Naive thymus-derived CD8-positive, alpha-beta T cell (primary cell): Measurements from ENCODE around the gene ARL2BP. TPM values are rescaled to one million over a fixed set of nuclear protein-coding genes. Genes with fewer than 3 reads are reported as not detected.

ENCODE experiments used
- ATAC-seq, 2 donors: fragments of 150-1000 bp; cut with Tn5 transposase in 1 of 2; sonication (Bioruptor Pico), chemical (Tn5 transposase) in 1 of 2; 1 replicate in 1 of 2; 2 replicates in 1 of 2; pipeline ENCODE4 v1.10.0; 2021; ENCODE audit warnings: mild to moderate bottlenecking in 2 of 2, moderate library complexity in 2 of 2
- POLR2A ChIA-PET: fragments of 350-600 bp; sonication (Branson Sonifier 250); formaldehyde crosslinking; loops from one replicate; lab custom pipeline; 2021; ENCODE audit warnings: antibody characterized with exemption; lab: Charles Lee
- DNase-seq, 10 donors: peaks; one replicate each; pipeline versions ENCODE4 v3.0.0 to v3.0.0-alpha.2; 2020 to 2022
- H3K27ac Mint-ChIP-seq, 10 donors: one replicate each; pipeline ENCODE4 v1.8.0; 2020 to 2022; ENCODE audit warnings: mild to moderate bottlenecking in 10 of 10, mixed read lengths in 10 of 10, moderate library complexity in 4 of 10, inconsistent platforms in 1 of 10
- H3K27me3 Mint-ChIP-seq, 5 donors: one replicate each; pipeline ENCODE4 v1.8.0; 2021 to 2022; ENCODE audit warnings: mixed read lengths in 5 of 5
- H3K36me3 Mint-ChIP-seq, 3 donors: one replicate each; pipeline ENCODE4 v1.8.0; 2020 to 2022; ENCODE audit warnings: mixed read lengths in 3 of 3, mild to moderate bottlenecking in 2 of 3, inconsistent platforms in 1 of 3
- H3K4me1 Mint-ChIP-seq, 4 donors: one replicate each; pipeline ENCODE4 v1.8.0; 2021 to 2022; ENCODE audit warnings: mixed read lengths in 4 of 4
- H3K4me3 Mint-ChIP-seq, 10 donors: one replicate each; pipeline ENCODE4 v1.8.0; 2020 to 2022; ENCODE audit warnings: mild to moderate bottlenecking in 10 of 10, mixed read lengths in 10 of 10, moderate library complexity in 6 of 10, inconsistent platforms in 1 of 10
- H3K9me3 Mint-ChIP-seq, 9 donors: one replicate each; pipeline ENCODE4 v1.8.0; 2020 to 2022; ENCODE audit warnings: mixed read lengths in 9 of 9, mild to moderate bottlenecking in 3 of 9, inconsistent platforms in 1 of 9, moderate library complexity in 1 of 9
- polyA plus RNA-seq, 3 donors: library from polyadenylated mRNA; unstranded; fragments of 300-500 nt; fragmentation: Illumina TruSeq; gene quantifications; one replicate each; pipeline ENCODE4 v1.2.3, GENCODE V29; 2021
- total RNA-seq, 8 experiments: library from RNA in 2 of 8; stranded (reverse) in 2 of 8; gene quantifications; one replicate each; pipeline ENCODE4 v1.2.3 and lab custom pipeline; 2021 to 2026

The ARL2BP gene
- total and polyA plus RNA-seq, 5 experiments from 2014 or later, result 58.0 to 154 (median 148) TPM

GRCh38 chr16:57239107-57239506, 6.0 kb upstream of the ARL2BP start:
- Mint-ChIP-seq H3K9me3 (no peaks in the 10 kb centered on the region), H3K27me3 (no peaks in the 10 kb centered on the region), H3K4me1 (peaks cover under 1 to 26% (median 4%) of the 10 kb centered on the region in 4 donors), H3K4me3 (no peak overlapping the region), H3K36me3 (peaks cover 3 to 45% (median 24%) of the 10 kb centered on the region in 3 donors), H3K27ac (peak overlapping the region in 3 of 10 donors; percentile 4 to 22 (median 8))
- ATAC-seq, result no peak
- DNase-seq, result no peak
- POLR2A ChIA-PET, result interaction anchor here (0.6 kb wide), 1 partner anchor 9 kb away, joined by 5 read pairs; no protein-coding TSS in a partner anchor

GRCh38 chr16:57240851-57241250, 4.2 kb upstream of the ARL2BP start:
- POLR2A ChIA-PET, result no interaction called here
- Mint-ChIP-seq H3K36me3 (peaks cover 0 to 29% (median 13%) of the 10 kb centered on the region in 3 donors), H3K4me3 (no peak overlapping the region), H3K9me3 (no peaks in the 10 kb centered on the region), H3K27me3 (no peaks in the 10 kb centered on the region), H3K27ac (peak overlapping the region; percentile 2 to 60 (median 45)), H3K4me1 (peaks cover 9 to 26% (median 14%) of the 10 kb centered on the region in 4 donors)
- DNase-seq (no peak), ATAC-seq (no peak)

- Mint-ChIP-seq H3K27ac (peak overlapping the region in 2 of 10 donors; percentile 15 to 44), H3K4me3 (peak overlapping the region in 3 of 10 donors; percentile 10 to 37 (median 19)), H3K9me3 (no peaks in the 10 kb centered on the region), H3K27me3 (no peaks in the 10 kb centered on the region), H3K36me3 (peaks cover 0 to 29% (median 7%) of the 10 kb centered on the region in 3 donors), H3K4me1 (peaks cover 11 to 31% (median 20%) of the 10 kb centered on the region in 4 donors)
- DNase-seq (no peak), ATAC-seq (no peak)
- POLR2A ChIA-PET, result no interaction called here
These were observed 2.4 kb upstream of the ARL2BP start for GRCh38 chr16:57242650-57243049.

- no peaks in the 10 kb centered on the region for H3K27me3 Mint-ChIP-seq
These were observed 644 bp upstream of the ARL2BP start for GRCh38 chr16:57244463-57244766.

GRCh38 chr16:57245472-57246113, 534 bp downstream of the ARL2BP start:
- Mint-ChIP-seq H3K36me3 (peaks cover 0 to 35% (median 14%) of the 10 kb centered on the region in 3 donors), H3K9me3 (no peaks in the 10 kb centered on the region), H3K27ac (peak overlapping the region in 9 of 10 donors; percentile 57 to 96 (median 77)), H3K27me3 (no peaks in the 10 kb centered on the region), H3K4me1 (peaks cover 11 to 31% (median 21%) of the 10 kb centered on the region in 4 donors), H3K4me3 (peak overlapping the region; percentile 79 to 96 (median 84))
- DNase-seq, result peak in 1 of 10 donors; percentile 18
- ATAC-seq, result peak; percentile 7 to 13
- POLR2A ChIA-PET, result interaction anchor here (0.5 to 3.7 kb wide), 17 partner anchors 10 to 1051 kb away, joined by 3 to 24 read pairs (median 4); partner anchors contain the start of genes CIAPIN1, PSME3IP1 and RSPRY1

More at GRCh38 chr16:57244463-57244766, 644 bp upstream of the ARL2BP start:
- H3K27ac Mint-ChIP-seq, result peak overlapping the region; percentile 93 to 97 (median 96)
- peaks cover 11 to 33% (median 21%) of the 10 kb centered on the region in 4 donors for H3K4me1 Mint-ChIP-seq
- ATAC-seq, result no peak
- no peak for DNase-seq
- POLR2A ChIA-PET, result interaction anchor here (0.7 to 3.7 kb wide), 6 partner anchors 9 to 174 kb away, joined by 3 to 24 read pairs (median 10); no protein-coding TSS in a partner anchor
- H3K9me3 Mint-ChIP-seq, result no peaks in the 10 kb centered on the region
- H3K36me3 Mint-ChIP-seq, result peaks cover 0 to 30% (median 6%) of the 10 kb centered on the region in 3 donors
- H3K4me3 Mint-ChIP-seq, result peak overlapping the region; percentile 87 to 96 (median 94)

DNA sequence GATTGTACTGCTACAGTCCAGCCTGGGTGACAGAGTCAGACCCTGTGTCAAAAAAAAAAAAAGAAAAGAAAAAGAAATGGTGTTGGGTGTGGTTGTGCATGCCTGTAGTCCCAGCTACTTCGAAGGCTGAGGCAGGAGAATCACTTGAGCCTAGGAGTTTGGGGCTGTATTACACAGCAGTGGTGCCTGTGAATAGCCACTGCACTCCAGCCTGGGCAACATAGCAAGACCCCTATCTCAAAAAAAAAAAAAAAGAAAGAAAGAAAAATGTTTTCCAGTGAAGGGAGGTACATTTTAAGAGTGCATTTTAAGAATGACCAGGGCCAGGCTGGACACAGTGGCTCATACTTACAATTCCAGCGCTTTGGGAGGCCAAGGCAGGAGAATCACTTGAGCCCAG, 6.3 kb downstream of the ARL2BP start:
- Mint-ChIP-seq H3K9me3 (no peaks in the 10 kb centered on the region), H3K36me3 (peaks cover 10 to 72% (median 32%) of the 10 kb centered on the region in 3 donors), H3K4me3 (no peak overlapping the region), H3K27ac (peak overlapping the region in 1 of 10 donors; percentile 49), H3K4me1 (peaks cover 0 to 6% (median 3%) of the 10 kb centered on the region in 4 donors), H3K27me3 (no peaks in the 10 kb centered on the region)
- DNase-seq (no peak), ATAC-seq (no peak)
- POLR2A ChIA-PET, result interaction anchor here (1.0 to 1.2 kb wide), 2 partner anchors 8 to 15 kb away, joined by 3 to 13 read pairs; no protein-coding TSS in a partner anchor

DNA sequence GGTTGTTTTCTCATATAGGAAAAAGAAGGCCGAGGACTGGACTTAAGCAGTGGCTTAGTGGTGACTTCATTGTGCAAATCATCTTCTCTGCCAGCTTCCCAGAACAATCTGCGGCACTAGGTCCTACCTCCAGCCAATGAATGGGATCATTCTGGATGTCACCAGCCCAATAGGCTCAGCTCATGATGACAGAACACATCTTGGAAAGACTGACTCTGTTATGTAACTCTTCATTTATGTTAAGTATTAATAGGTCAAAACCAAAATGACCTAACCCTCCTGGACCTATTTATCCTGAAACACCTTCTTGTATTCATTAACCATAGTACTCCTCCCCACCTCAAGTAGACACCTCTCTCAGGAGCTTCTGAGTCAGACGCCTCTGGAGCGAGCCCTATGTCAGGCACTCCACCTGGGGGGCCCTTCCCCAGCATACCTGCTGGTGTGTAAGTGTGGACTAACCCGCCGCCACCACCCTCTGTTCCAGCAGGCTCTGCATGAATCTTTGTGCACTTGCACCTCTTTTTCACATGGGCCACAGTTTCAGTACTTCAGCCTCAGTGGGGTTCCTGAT, 7.2 kb downstream of the ARL2BP start:
- DNase-seq (no peak), ATAC-seq (no peak)
- Mint-ChIP-seq H3K27ac (peak overlapping the region in 3 of 10 donors; percentile 2 to 80 (median 67)), H3K4me3 (no peak overlapping the region), H3K4me1 (peaks cover 0 to 2% (median 2%) of the 10 kb centered on the region in 4 donors), H3K9me3 (no peaks in the 10 kb centered on the region), H3K27me3 (no peaks in the 10 kb centered on the region), H3K36me3 (peaks cover 10 to 75% (median 32%) of the 10 kb centered on the region in 3 donors)
- POLR2A ChIA-PET, result interaction anchor here (1.0 to 1.3 kb wide), 2 partner anchors 9 to 12 kb away, joined by 3 to 4 read pairs; no protein-coding TSS in a partner anchor

DNA sequence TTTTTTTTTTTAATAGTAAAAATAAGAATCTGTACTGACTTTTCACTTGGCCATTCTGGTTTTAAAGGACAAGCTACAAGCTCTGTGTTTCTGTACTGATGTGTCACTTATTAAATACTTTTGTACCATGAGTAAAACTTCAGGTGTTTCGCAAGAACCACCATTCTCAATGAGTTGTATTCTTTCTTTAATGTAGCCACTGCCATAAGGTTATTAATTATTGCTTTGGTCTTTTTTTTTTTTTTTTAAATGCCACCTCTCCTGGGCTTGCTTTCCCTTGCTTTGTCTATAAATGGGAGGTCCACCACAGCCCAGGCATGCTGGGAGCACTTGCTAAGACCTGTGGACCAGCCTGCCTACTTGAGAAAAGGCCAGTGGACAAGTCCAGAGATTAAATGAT, 8.4 kb downstream of the ARL2BP start:
- Mint-ChIP-seq H3K4me1 (peaks cover 0 to 3% (median 2%) of the 10 kb centered on the region in 4 donors), H3K4me3 (no peak overlapping the region), H3K27ac (no peak overlapping the region), H3K27me3 (no peaks in the 10 kb centered on the region), H3K36me3 (peaks cover 10 to 67% (median 30%) of the 10 kb centered on the region in 3 donors), H3K9me3 (no peaks in the 10 kb centered on the region)
- POLR2A ChIA-PET, result interaction anchor here (0.5 to 1.3 kb wide), 2 partner anchors 11 to 41 kb away, joined by 4 read pairs; no protein-coding TSS in a partner anchor
- DNase-seq (no peak), ATAC-seq (no peak)

DNA sequence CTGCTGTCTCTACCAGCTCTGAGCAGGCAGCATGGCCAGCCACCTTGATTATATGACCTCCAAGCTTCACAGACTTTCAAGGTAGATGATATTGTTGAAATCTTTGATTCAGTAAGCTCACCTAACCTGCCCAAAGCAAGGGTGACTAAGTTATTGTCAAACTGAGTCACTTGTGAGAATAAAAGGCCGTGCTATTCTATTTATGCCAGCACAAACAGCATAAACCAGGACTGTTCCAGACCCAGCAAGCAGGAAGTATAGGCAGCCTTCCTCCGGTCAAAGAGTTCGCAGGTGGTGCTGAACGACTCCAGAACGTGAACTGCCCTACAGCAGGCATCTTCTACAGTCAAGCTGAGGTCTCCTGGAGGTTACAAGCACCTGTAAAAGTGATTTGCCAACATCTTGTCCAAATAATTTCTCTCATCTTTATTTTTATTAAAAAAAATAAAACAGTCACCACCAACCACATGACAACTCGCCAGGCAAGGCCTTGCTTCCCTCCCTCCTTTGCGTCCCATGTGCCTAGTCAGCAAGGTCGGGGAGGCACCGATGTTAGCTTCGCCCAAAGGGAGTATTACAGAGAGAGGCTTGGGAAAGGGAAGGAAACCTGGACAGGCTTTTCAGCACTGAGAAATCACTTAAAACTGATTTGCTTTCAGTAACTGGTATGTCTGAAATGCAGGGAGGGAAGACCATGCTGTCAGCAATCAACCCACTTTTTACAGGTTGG, 10.8 kb downstream of the ARL2BP start:
- DNase-seq (no peak), ATAC-seq (no peak)
- Mint-ChIP-seq H3K36me3 (peaks cover 10 to 44% (median 18%) of the 10 kb centered on the region in 3 donors), H3K4me1 (peaks cover 5 to 17% (median 12%) of the 10 kb centered on the region in 4 donors), H3K27me3 (no peaks in the 10 kb centered on the region), H3K9me3 (no peaks in the 10 kb centered on the region), H3K27ac (peak overlapping the region in 2 of 10 donors; percentile 59 to 74), H3K4me3 (no peak overlapping the region)
- POLR2A ChIA-PET, result interaction anchor here (0.9 to 2.6 kb wide), 2 partner anchors 9 to 11 kb away, joined by 4 to 7 read pairs; partner anchors contain the start of gene ARL2BP

- DNase-seq (no peak), ATAC-seq (no peak)
- POLR2A ChIA-PET, result interaction anchor here (2.6 kb wide), 1 partner anchor 8 kb away, joined by 7 read pairs; no protein-coding TSS in a partner anchor
- H3K36me3 Mint-ChIP-seq, result peaks cover 10 to 36% (median 13%) of the 10 kb centered on the region in 3 donors
- H3K27me3 Mint-ChIP-seq, result no peaks in the 10 kb centered on the region
- peaks cover 5 to 20% (median 14%) of the 10 kb centered on the region in 4 donors for H3K4me1 Mint-ChIP-seq
- H3K27ac Mint-ChIP-seq, result peak overlapping the region in 4 of 10 donors; percentile 43 to 74 (median 57)
- peak overlapping the region in 1 of 10 donors; percentile 65 for H3K4me3 Mint-ChIP-seq
- H3K9me3 Mint-ChIP-seq, result no peaks in the 10 kb centered on the region
These were observed 11.7 kb downstream of the ARL2BP start for GRCh38 chr16:57256601-57257395.

DNA sequence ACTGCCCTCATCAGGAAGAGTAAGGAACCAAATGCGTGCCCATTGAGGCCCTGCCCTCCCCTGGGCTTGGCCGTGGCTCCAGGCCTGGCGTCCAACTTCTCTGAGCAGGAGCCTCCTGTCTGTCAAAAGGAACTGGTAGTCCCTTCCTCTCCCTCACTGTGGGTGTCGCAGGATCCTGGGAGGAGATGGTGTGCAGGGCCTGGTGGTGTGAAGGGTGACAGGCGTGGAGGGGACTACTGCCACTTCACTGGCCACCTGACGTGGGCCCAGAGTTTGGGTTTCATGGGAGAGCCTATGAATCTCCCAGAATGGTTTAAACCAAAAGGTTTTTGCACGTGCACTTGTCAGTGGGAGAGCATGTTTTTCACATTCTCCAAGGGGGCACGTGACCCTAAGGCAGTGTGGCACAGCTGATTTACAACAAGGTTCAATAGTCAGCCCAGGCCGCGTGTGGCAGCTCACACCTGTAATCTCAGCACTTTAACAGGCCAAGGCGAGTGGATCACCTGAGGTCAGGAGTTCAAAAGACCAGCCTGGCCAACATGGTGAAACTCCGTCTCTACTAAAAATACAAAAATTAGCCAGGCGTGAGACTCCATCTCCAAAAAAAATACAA, 12.5 kb downstream of the ARL2BP start:
- POLR2A ChIA-PET, result interaction anchor here (2.6 kb wide), 1 partner anchor 8 kb away, joined by 7 read pairs; no protein-coding TSS in a partner anchor
- ATAC-seq, result no peak
- no peak for DNase-seq
- Mint-ChIP-seq H3K9me3 (no peaks in the 10 kb centered on the region), H3K27me3 (no peaks in the 10 kb centered on the region), H3K4me3 (no peak overlapping the region), H3K4me1 (peaks cover 5 to 21% (median 14%) of the 10 kb centered on the region in 4 donors), H3K27ac (peak overlapping the region in 3 of 10 donors; percentile 2 to 74 (median 43)), H3K36me3 (peaks cover 5 to 29% (median 6%) of the 10 kb centered on the region in 3 donors)
